ENCODE measurements around the gene SLC35G6. TPM values are rescaled to one million over a fixed set of nuclear protein-coding genes. Genes with fewer than 3 reads are reported as not detected.

The SLC35G6 gene
- total RNA-seq, 1 donor from 2014 or later, result not detected

DNA sequence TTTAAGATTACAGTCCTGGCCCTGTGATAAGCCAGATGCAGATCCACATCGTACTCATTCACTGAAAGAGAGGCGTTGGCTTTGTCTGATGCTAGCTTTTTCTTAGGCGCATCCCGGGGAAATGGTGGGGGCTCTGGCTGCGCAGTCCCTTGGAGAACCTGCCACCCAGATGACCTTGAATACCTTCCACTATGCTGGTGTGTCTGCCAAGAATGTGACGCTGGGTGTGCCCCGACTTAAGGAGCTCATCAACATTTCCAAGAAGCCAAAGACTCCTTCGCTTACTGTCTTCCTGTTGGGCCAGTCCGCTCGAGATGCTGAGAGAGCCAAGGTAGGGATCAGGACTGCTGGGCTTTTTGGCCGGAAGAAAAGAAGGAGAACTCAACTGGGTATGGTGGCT is 26.9 kb downstream of the SLC35G6 start:
- no peak for DNase-seq

DNA sequence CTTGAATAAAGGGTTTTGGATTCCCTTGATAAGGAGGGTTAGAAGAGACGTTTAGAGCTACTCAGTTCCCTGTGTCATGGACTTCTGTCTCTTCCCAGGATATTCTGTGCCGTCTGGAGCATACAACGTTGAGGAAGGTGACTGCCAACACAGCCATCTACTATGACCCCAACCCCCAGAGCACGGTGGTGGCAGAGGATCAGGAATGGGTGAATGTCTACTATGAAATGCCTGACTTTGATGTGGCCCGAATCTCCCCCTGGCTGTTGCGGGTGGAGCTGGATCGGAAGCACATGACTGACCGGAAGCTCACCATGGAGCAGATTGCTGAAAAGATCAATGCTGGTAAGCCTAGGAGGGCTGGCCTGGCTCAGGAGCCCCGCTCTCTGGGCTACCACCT is 27.6 kb downstream of the SLC35G6 start:
- DNase-seq, result no peak

DNA sequence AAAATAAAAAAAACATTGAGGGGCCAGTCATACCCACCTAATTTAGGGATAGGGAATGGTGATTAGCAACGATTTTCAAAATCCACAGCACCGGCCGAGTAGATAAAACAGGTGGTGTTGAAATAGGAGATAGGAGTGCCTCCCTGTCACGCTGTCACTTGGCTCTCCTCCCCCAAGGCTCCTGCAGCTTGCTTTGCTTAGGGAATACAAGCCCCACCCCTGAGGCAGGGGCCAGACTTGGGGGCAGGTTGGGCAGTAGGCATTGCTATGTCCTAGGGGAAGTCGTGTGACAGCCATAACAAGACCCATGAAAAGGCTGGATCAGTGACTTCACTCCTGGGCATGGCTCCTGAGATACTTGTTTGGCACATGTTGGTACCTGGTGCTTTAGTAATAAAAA is 28.7 kb downstream of the SLC35G6 start:
- no peak for DNase-seq

DNA sequence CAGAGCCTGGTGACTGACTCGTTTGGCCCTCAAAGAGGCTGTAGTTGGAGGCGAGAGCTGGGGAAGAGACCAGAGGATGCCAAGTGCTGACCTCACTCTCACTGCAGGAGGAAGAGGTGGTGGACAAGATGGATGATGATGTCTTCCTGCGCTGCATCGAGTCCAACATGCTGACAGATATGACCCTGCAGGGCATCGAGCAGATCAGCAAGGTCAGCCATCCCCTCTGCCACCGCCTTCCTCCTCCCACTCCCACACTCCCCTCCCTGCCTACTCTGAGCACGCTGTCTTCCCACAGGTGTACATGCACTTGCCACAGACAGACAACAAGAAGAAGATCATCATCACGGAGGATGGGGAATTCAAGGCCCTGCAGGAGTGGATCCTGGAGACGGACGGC is 29.9 kb downstream of the SLC35G6 start:
- no peak for DNase-seq

DNA sequence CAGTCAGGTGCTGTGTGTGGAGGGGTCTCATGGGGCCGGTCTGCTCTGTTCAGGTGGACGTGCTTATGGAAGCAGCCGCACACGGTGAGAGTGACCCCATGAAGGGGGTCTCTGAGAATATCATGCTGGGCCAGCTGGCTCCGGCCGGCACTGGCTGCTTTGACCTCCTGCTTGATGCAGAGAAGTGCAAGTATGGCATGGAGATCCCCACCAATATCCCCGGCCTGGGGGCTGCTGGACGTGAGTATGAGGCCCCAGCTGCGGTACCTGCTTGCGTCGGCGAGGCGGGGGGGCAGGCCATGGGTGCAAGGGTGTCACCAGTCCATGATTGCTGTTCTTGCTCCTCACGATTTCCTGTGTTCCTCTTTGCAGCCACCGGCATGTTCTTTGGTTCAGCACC is 30.9 kb downstream of the SLC35G6 start:
- DNase-seq, result no peak

DNA sequence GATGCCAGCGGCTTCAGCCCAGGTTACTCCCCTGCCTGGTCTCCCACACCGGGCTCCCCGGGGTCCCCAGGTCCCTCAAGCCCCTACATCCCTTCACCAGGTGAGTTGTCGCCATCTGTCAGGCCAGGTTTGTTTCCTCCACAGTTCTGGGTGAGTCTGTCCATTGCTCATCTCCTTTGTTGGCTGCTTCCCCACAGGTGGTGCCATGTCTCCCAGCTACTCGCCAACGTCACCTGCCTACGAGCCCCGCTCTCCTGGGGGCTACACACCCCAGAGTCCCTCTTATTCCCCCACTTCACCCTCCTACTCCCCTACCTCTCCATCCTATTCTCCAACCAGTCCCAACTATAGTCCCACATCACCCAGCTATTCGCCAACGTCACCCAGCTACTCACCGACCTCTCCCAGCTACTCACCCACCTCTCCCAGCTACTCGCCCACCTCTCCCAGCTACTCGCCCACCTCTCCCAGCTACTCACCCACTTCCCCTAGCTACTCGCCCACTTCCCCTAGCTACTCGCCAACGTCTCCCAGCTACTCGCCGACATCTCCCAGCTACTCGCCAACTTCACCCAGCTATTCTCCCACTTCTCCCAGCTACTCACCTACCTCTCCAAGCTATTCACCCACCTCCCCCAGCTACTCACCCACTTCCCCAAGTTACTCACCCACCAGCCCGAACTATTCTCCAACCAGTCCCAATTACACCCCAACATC is 31.7 kb downstream of the SLC35G6 start:
- no peak for DNase-seq

DNA sequence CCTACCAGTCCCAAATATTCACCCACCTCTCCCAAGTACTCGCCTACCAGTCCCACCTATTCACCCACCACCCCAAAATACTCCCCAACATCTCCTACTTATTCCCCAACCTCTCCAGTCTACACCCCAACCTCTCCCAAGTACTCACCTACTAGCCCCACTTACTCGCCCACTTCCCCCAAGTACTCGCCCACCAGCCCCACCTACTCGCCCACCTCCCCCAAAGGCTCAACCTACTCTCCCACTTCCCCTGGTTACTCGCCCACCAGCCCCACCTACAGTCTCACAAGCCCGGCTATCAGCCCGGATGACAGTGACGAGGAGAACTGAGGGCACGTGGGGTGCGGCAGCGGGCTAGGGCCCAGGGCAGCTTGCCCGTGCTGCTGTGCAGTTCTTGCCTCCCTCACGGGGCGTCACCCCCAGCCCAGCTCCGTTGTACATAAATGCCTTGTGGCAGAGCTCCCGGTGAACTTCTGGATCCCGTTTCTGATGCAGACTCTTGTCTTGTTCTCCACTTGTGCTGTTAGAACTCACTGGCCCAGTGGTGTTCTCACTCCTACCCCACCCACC is 32.7 kb downstream of the SLC35G6 start:
- DNase-seq, result no peak

DNA sequence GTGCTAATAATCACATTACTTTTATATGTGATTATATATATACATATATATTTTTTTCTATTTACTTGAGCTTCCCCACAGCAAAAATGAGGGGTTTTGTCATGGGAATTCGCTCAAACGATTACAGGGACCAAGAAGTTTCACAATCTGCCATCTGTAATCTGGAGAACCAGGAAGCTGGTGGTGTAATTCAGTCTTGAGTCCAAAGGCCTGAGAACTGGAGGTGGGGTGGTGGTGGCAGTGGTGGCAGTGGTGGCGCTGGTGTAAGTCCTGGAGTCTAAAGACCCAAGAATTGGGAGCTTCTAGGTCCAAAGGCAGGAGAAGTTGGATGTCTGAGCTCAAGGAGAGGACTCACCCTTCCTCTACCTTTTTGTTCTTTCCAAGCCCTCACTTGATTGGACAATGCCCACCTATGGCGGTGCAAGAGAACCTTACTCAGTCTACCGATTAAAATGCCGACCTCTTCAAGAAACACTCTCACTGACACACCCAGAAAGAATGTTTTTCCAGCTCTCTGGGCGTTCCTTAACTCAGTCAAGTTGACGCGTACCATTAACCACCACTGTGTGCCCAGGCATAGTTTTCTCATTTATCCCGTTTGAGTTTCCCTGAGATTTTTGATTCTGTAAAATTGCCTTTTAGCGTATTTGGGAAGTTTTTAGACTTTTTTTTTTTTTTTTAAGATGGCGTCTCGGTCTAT is 34.8 kb downstream of the SLC35G6 start:
- no peak for DNase-seq

DNA sequence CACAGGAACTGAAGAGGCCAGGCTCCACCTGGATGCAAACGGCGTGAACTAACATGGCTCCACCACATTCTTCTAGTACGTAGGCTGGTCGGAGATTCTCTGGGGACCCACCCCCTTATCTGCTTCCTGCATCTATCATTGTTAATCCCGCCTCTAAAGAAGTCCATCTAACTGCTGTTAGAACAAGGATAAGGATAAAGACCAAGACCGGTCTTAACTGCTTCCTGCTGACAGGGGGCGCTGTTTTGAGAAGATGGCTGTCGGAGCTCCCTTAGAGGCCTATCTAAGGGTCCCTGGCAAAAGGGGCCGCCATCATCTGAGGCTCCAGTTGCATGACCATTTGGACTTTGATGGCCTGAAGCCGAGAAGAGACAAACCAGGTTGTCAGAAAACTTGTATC is 41.8 kb downstream of the SLC35G6 start:
- DNase-seq, result peak; percentile 60

DNA sequence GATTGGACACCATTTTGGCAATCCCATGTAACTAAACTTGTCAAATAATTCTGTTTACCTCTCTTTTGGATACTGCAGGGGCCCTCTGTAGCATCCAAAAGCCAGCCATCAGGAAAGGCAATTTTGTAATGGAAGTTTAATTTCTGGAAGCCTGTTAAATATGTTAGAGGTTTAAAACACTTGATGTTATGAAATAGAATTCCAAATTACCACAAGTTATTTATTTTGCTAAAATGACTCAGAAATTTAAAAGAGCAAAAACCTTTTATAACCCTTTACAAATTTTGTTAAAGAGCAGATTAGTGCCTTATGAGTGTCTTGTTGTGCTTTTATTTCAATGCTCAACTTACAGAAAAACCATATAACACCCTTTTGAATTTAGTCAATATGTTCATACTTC is 47.6 kb downstream of the SLC35G6 start:
- no peak for DNase-seq

DNA sequence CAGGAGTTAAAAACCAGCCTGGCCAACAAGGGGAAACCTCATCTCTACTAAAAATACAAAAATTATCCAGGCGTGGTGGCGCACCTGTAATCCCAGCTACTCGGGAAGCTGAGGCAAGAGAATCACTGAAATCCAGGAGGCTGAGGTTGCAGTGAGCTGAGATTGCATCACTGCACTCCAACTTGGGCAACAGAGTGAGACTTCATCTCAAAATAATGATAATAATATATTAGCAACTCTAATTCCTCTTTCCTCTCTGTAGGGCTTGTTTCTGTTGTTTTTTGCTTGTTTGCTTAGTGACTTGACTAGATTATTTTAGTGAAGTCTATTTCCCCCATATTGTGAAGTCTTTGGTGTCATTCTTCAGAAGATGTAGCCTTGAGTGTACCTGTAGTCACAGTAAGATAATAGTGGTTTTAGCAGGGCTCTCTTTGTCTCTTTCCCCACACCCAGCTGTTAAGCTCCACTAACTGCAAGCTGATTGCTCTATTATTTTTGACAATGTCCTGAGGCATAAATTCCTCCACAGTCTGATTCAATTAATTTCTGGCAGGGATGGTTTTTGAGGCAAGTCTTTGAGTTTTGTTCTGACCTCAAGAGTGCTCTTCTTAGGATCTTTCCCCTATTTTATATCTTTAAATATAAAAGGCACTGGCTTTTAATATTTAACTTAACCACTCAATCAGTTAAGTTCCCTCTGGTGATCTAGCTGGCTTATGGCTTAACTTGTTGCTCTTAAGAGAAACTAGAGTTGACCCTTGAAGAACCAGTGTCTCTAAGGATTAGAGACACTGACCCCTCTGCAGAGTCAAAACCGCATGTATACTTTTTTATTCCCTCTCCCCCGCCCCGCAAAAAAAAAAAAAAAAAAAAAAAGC is 49.0 kb downstream of the SLC35G6 start:
- no peak for DNase-seq

Other genes with a start within 250 kb of the SLC35G6 start
- gene DVL2, start 246.9 kb upstream of the SLC35G6 start, total RNA-seq, result 32.8 and 45.7 TPM in 2 replicates
- gene PHF23, start 242.0 kb upstream of the SLC35G6 start, total RNA-seq, result 41.4 and 42.8 TPM in 2 replicates
- gene GABARAP, start 239.0 kb upstream of the SLC35G6 start, total RNA-seq, result 148 and 196 TPM in 2 replicates
- gene CTDNEP1, start 229.7 kb upstream of the SLC35G6 start, total RNA-seq, result 25.2 and 56.5 TPM in 2 replicates
- 33.0 and 52.2 TPM in 2 replicates for gene ELP5, start 229.2 kb upstream of the SLC35G6 start, total RNA-seq
- gene CLDN7, start 219.0 kb upstream of the SLC35G6 start, total RNA-seq, result 2.4 and 5.3 TPM in 2 replicates
- gene SLC2A4, start 199.7 kb upstream of the SLC35G6 start, total RNA-seq, result 0.28 and 0.34 TPM in 2 replicates
- 0.17 TPM in 1 of 2 replicates, not detected in the other for gene YBX2, start 186.8 kb upstream of the SLC35G6 start, total RNA-seq
- gene EIF5A, start 173.8 kb upstream of the SLC35G6 start, total RNA-seq, result 416 and 525 TPM in 2 replicates
- 45.2 and 45.6 TPM in 2 replicates for gene GPS2, start 166.1 kb upstream of the SLC35G6 start, total RNA-seq
- 17.3 and 23.3 TPM in 2 replicates for gene NEURL4, start 152.1 kb upstream of the SLC35G6 start, total RNA-seq
- gene ACAP1, start 144.9 kb upstream of the SLC35G6 start, total RNA-seq, result not detected in 2 replicates
- gene KCTD11, start 129.3 kb upstream of the SLC35G6 start, total RNA-seq, result 2.6 and 3.2 TPM in 2 replicates
- gene TMEM95, start 126.3 kb upstream of the SLC35G6 start, total RNA-seq, result not detected in 2 replicates
- gene TNK1, start 100.4 kb upstream of the SLC35G6 start, total RNA-seq, result 2.2 and 3.6 TPM in 2 replicates
- gene PLSCR3, start 86.9 kb upstream of the SLC35G6 start, total RNA-seq, result 21.3 and 34.1 TPM in 2 replicates
- 59.2 and 112 TPM in 2 replicates for gene TMEM256, start 77.3 kb upstream of the SLC35G6 start, total RNA-seq
- 2.7 and 5.5 TPM in 2 replicates for gene NLGN2, start 73.6 kb upstream of the SLC35G6 start, total RNA-seq
- not detected in 2 replicates for gene SPEM1, start 61.1 kb upstream of the SLC35G6 start, total RNA-seq
- gene SPEM2, start 55.8 kb upstream of the SLC35G6 start, total RNA-seq, result not detected in 2 replicates
- not detected in 2 replicates for gene SPEM3, start 52.6 kb upstream of the SLC35G6 start, total RNA-seq
- 11.3 and 12.9 TPM in 2 replicates for gene TMEM102, start 46.0 kb upstream of the SLC35G6 start, total RNA-seq
- 0.28 and 0.51 TPM in 2 replicates for gene FGF11, start 41.9 kb upstream of the SLC35G6 start, total RNA-seq
- gene CHRNB1, start 36.4 kb upstream of the SLC35G6 start, total RNA-seq, result 4.6 and 5.8 TPM in 2 replicates
- gene ZBTB4, start 1.8 kb upstream of the SLC35G6 start, total RNA-seq, result 10.4 and 16.4 TPM in 2 replicates
- 81.2 and 139 TPM in 2 replicates for gene POLR2A, start 2.9 kb downstream of the SLC35G6 start, total RNA-seq
- 9.2 and 26.1 TPM in 2 replicates for gene TNFSF12, start 67.6 kb downstream of the SLC35G6 start, total RNA-seq
- 0.88 and 1.2 TPM in 2 replicates for gene TNFSF13, start 77.3 kb downstream of the SLC35G6 start, total RNA-seq
- 79.8 and 89.3 TPM in 2 replicates for gene SENP3, start 80.5 kb downstream of the SLC35G6 start, total RNA-seq
- gene CD68, start 98.2 kb downstream of the SLC35G6 start, total RNA-seq, result 0.17 and 2.1 TPM in 2 replicates
- 113 and 133 TPM in 2 replicates for gene MPDU1, start 102.4 kb downstream of the SLC35G6 start, total RNA-seq
- gene SOX15, start 108.6 kb downstream of the SLC35G6 start, total RNA-seq, result 0.14 and 0.17 TPM in 2 replicates
- gene FXR2, start 133.5 kb downstream of the SLC35G6 start, total RNA-seq, result 38.8 and 51.1 TPM in 2 replicates
- 20.8 and 31.5 TPM in 2 replicates for gene SAT2, start 146.4 kb downstream of the SLC35G6 start, total RNA-seq
- 0.51 TPM in 1 of 2 replicates, not detected in the other for gene SHBG, start 148.7 kb downstream of the SLC35G6 start, total RNA-seq
- gene ATP1B2, start 169.5 kb downstream of the SLC35G6 start, total RNA-seq, result not detected in 2 replicates
- gene TP53, start 206.0 kb downstream of the SLC35G6 start, total RNA-seq, result 36.1 and 69.7 TPM in 2 replicates
- 7.1 and 11.2 TPM in 2 replicates for gene WRAP53, start 207.0 kb downstream of the SLC35G6 start, total RNA-seq
- 0.14 and 0.51 TPM in 2 replicates for gene EFNB3, start 223.8 kb downstream of the SLC35G6 start, total RNA-seq
- 0.42 TPM in 1 of 2 replicates, not detected in the other for gene DNAH2, start 236.3 kb downstream of the SLC35G6 start, total RNA-seq

Data from dermis blood vessel endothelial cell (primary cell).